GM23338 (cell line): ENCODE data around the gene RPS5. TPM values are rescaled to one million over a fixed set of nuclear protein-coding genes. Genes with fewer than 3 reads are reported as not detected.

ENCODE experiments used
- ATAC-seq: fragments of 200-7000 bp; cut with Tn5 transposase; 3 replicates; pipeline ENCODE4 v1.9.1; 2020
- DNase-seq: peaks from one replicate; pipeline ENCODE4 v3.0.0-alpha.2; 2015; ENCODE audit warnings: low spot score
- H2AFZ ChIP-seq: fragments of 200-600 bp; sonication (generic); 2 replicates; pipeline ENCODE4 v1.8.0; 2016; ENCODE audit warnings: antibody characterized with exemption, mild to moderate bottlenecking, moderate library complexity
- H3F3A ChIP-seq: fragments of 200-600 bp; sonication (generic); replicated peaks from 2 replicates; pipeline ENCODE4 v1.8.0; 2017; ENCODE audit warnings: antibody characterized with exemption, mixed run types, low read depth
- H3K27ac ChIP-seq: fragments of 200-600 bp; sonication (generic); 2 replicates; pipeline ENCODE4 v1.6.1; 2016; ENCODE audit warnings: low read depth
- H3K27me3 ChIP-seq: fragments of 200-600 bp; sonication (generic); 2 replicates; pipeline ENCODE4 v1.8.0; 2016; ENCODE audit warnings: mild to moderate bottlenecking, mixed run types, moderate library complexity; ENCODE audit not compliant: insufficient read depth
- H3K36me3 ChIP-seq: fragments of 200-600 bp; sonication (generic); 2 replicates; pipeline ENCODE4 v1.8.0; 2016; ENCODE audit warnings: mild to moderate bottlenecking; ENCODE audit not compliant: insufficient read depth
- H3K4me1 ChIP-seq: fragments of 200-600 bp; sonication (generic); 2 replicates; pipeline ENCODE4 v1.8.0; 2016; ENCODE audit warnings: mild to moderate bottlenecking, moderate library complexity; ENCODE audit not compliant: insufficient read depth
- H3K4me2 ChIP-seq: fragments of 200-600 bp; sonication (generic); 2 replicates; pipeline ENCODE4 v1.7.1; 2017; ENCODE audit warnings: mixed run types
- H3K4me3 ChIP-seq: fragments of 200-600 bp; sonication (generic); 2 replicates; pipeline ENCODE4 v1.6.1; 2016; ENCODE audit warnings: mixed run types
- H3K79me2 ChIP-seq: fragments of 200-600 bp; sonication (generic); replicated peaks from 2 replicates; pipeline ENCODE4 v1.8.0; 2017; ENCODE audit warnings: mild to moderate bottlenecking; ENCODE audit not compliant: insufficient read depth
- H3K9me2 ChIP-seq: fragments of 200-600 bp; sonication (generic); 2 replicates; pipeline ENCODE4 v1.8.0; 2017; ENCODE audit not compliant: insufficient read depth
- H4K20me1 ChIP-seq: fragments of 200-600 bp; sonication (generic); replicated peaks from 2 replicates; pipeline ENCODE4 v1.8.0; 2017; ENCODE audit warnings: mild to moderate bottlenecking; ENCODE audit not compliant: insufficient read depth
- H3K27ac Mint-ChIP-seq: 2 replicates; pipeline ENCODE4 v1.8.0; 2020; ENCODE audit warnings: inconsistent platforms, mild to moderate bottlenecking, moderate library complexity, mixed read lengths
- H3K27me3 Mint-ChIP-seq: 3 replicates; pipeline ENCODE4 v1.8.0; 2022; ENCODE audit warnings: low read depth, mild to moderate bottlenecking, moderate library complexity, mixed read lengths, inconsistent platforms; ENCODE audit not compliant: insufficient read depth, poor library complexity
- H3K36me3 Mint-ChIP-seq: 3 replicates; pipeline ENCODE4 v1.8.0; 2021; ENCODE audit warnings: low read depth, mild to moderate bottlenecking, inconsistent platforms, moderate library complexity, mixed read lengths
- H3K4me1 Mint-ChIP-seq: 3 replicates; pipeline ENCODE4 v1.8.0; 2020; ENCODE audit warnings: mild to moderate bottlenecking, inconsistent platforms, mixed read lengths
- H3K4me3 Mint-ChIP-seq: 3 replicates; pipeline ENCODE4 v1.8.0; 2021; ENCODE audit warnings: moderate library complexity, mild to moderate bottlenecking, inconsistent platforms, mixed read lengths
- H3K9me3 Mint-ChIP-seq: 3 replicates; pipeline ENCODE4 v1.8.0; 2020; ENCODE audit warnings: moderate library complexity, mild to moderate bottlenecking, inconsistent platforms, mixed read lengths
- CREB1 ChIP-seq: fragments of 250-450 bp; sonication (Bioruptor Pico); IDR thresholded peaks from 2 replicates; pipeline ENCODE4 v1.5.0; 2020; ENCODE audit warnings: low read depth, mild to moderate bottlenecking, moderate library complexity
- POLR2AphosphoS5 ChIP-seq: IDR thresholded peaks from 2 replicates; pipeline ENCODE4 v1.6.1; 2016; ENCODE audit warnings: antibody characterized with exemption, low read depth
- ZNF114 ChIP-seq: fragments of 250-450 bp; sonication (Bioruptor Pico); IDR thresholded peaks from 2 replicates; pipeline ENCODE4 v1.5.0; 2020; ENCODE audit warnings: mild to moderate bottlenecking, moderate library complexity
- polyA plus RNA-seq: library from polyadenylated mRNA; unstranded; fragments of >200 nt; fragmentation: Nextera tagmentation; extraction: Ambion mirVana; gene quantifications from 2 replicates; pipeline ENCODE4 v1.2.1, GENCODE V29; 2016
- total RNA-seq: library from RNA; depleted of rRNA; stranded (reverse); fragments of >200 nt; shearing (Covaris generic); gene quantifications from 2 replicates; pipeline ENCODE4 v1.2.3, GENCODE V29; 2014
- TF ChIP-seq, protein P1 (sequence below), 2 experiments: fragments of 200-600 bp in 1 of 2; sonication (generic) in 1 of 2; conservative IDR thresholded peaks; 2 replicates each; pipeline versions ENCODE4 v1.5.1 to v1.6.1; 2016 to 2017; ENCODE audit warnings: antibody characterized with exemption in 2 of 2, low read depth in 2 of 2, mild to moderate bottlenecking in 2 of 2, moderate library complexity in 1 of 2
- TF ChIP-seq, protein P2 (sequence below): IDR thresholded peaks from 2 replicates; pipeline ENCODE4 v1.6.1; 2016; ENCODE audit warnings: antibody characterized with exemption
- TF ChIP-seq, protein P3 (sequence below): fragments of 250-450 bp; sonication (Bioruptor Pico); IDR thresholded peaks from 2 replicates; pipeline ENCODE4 v1.5.0; 2020; ENCODE audit warnings: mild to moderate bottlenecking, moderate library complexity

RPS5 gene
- total and polyA plus RNA-seq, 2 experiments from 2014 or later = 734 to 2,111 TPM

DNA sequence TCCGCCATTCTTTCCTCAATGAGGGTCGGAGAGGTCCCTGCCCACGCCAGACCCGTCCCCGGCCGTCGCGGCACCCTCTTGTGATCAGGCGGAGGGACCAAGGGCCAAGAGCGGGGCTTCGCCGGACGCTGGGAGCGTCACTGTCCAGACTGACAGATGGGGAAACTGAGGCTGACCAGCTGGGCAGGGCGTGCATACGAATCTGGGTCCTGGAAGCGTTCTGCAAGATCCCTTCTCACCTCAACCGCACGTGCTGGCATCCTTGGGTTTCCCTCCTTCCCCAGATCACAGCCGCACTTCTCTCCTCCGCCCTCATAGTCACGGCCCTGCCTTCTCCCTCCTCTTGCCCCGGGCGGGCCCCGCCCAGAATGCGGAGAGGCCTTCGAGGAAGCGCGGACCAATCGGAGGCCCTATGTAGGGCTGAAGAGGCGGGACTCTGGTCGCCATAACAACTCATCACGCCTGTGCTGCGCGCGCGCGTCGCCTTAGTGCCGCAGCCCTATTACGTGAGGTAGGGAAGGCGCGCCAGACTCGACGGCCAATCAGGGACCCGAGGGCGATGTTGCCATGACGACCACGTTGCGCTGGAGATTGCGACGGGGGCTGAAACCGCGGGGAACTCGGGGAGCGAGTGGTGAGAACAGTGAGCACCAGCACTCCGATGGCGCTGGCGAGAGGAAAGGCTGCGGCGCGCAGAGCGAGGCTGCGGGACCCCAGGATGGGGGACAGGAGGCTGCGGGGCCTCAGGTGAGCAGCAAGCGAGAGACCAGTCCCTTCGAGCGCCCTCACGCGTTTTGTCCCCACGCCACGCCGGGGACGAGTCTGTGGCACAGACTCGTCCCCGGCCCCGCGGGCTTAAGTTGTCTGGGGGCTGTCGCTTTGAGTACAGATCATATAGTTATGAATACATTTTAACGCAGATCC is 14.1 kb downstream of the RPS5 start:
- ATAC-seq (peak; percentile 91), DNase-seq (peak; percentile 99)
- no peaks in the 10 kb centered on the region for H3K36me3 ChIP-seq
- TF ChIP-seq, protein P1, sequence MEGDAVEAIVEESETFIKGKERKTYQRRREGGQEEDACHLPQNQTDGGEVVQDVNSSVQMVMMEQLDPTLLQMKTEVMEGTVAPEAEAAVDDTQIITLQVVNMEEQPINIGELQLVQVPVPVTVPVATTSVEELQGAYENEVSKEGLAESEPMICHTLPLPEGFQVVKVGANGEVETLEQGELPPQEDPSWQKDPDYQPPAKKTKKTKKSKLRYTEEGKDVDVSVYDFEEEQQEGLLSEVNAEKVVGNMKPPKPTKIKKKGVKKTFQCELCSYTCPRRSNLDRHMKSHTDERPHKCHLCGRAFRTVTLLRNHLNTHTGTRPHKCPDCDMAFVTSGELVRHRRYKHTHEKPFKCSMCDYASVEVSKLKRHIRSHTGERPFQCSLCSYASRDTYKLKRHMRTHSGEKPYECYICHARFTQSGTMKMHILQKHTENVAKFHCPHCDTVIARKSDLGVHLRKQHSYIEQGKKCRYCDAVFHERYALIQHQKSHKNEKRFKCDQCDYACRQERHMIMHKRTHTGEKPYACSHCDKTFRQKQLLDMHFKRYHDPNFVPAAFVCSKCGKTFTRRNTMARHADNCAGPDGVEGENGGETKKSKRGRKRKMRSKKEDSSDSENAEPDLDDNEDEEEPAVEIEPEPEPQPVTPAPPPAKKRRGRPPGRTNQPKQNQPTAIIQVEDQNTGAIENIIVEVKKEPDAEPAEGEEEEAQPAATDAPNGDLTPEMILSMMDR (conservative IDR thresholded peaks at IDR 0.05; ENCODE audit: low read depth in 2 of 2) = no peak
- TF ChIP-seq POLR2AphosphoS5 (peak; percentile 89), ZNF114 (CRISPR knock-in tag) (no peak), CREB1 (CRISPR knock-in tag) (peak; percentile 94)
- TF ChIP-seq, protein P2, sequence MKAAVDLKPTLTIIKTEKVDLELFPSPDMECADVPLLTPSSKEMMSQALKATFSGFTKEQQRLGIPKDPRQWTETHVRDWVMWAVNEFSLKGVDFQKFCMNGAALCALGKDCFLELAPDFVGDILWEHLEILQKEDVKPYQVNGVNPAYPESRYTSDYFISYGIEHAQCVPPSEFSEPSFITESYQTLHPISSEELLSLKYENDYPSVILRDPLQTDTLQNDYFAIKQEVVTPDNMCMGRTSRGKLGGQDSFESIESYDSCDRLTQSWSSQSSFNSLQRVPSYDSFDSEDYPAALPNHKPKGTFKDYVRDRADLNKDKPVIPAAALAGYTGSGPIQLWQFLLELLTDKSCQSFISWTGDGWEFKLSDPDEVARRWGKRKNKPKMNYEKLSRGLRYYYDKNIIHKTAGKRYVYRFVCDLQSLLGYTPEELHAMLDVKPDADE = no peak
- TF ChIP-seq, protein P3, sequence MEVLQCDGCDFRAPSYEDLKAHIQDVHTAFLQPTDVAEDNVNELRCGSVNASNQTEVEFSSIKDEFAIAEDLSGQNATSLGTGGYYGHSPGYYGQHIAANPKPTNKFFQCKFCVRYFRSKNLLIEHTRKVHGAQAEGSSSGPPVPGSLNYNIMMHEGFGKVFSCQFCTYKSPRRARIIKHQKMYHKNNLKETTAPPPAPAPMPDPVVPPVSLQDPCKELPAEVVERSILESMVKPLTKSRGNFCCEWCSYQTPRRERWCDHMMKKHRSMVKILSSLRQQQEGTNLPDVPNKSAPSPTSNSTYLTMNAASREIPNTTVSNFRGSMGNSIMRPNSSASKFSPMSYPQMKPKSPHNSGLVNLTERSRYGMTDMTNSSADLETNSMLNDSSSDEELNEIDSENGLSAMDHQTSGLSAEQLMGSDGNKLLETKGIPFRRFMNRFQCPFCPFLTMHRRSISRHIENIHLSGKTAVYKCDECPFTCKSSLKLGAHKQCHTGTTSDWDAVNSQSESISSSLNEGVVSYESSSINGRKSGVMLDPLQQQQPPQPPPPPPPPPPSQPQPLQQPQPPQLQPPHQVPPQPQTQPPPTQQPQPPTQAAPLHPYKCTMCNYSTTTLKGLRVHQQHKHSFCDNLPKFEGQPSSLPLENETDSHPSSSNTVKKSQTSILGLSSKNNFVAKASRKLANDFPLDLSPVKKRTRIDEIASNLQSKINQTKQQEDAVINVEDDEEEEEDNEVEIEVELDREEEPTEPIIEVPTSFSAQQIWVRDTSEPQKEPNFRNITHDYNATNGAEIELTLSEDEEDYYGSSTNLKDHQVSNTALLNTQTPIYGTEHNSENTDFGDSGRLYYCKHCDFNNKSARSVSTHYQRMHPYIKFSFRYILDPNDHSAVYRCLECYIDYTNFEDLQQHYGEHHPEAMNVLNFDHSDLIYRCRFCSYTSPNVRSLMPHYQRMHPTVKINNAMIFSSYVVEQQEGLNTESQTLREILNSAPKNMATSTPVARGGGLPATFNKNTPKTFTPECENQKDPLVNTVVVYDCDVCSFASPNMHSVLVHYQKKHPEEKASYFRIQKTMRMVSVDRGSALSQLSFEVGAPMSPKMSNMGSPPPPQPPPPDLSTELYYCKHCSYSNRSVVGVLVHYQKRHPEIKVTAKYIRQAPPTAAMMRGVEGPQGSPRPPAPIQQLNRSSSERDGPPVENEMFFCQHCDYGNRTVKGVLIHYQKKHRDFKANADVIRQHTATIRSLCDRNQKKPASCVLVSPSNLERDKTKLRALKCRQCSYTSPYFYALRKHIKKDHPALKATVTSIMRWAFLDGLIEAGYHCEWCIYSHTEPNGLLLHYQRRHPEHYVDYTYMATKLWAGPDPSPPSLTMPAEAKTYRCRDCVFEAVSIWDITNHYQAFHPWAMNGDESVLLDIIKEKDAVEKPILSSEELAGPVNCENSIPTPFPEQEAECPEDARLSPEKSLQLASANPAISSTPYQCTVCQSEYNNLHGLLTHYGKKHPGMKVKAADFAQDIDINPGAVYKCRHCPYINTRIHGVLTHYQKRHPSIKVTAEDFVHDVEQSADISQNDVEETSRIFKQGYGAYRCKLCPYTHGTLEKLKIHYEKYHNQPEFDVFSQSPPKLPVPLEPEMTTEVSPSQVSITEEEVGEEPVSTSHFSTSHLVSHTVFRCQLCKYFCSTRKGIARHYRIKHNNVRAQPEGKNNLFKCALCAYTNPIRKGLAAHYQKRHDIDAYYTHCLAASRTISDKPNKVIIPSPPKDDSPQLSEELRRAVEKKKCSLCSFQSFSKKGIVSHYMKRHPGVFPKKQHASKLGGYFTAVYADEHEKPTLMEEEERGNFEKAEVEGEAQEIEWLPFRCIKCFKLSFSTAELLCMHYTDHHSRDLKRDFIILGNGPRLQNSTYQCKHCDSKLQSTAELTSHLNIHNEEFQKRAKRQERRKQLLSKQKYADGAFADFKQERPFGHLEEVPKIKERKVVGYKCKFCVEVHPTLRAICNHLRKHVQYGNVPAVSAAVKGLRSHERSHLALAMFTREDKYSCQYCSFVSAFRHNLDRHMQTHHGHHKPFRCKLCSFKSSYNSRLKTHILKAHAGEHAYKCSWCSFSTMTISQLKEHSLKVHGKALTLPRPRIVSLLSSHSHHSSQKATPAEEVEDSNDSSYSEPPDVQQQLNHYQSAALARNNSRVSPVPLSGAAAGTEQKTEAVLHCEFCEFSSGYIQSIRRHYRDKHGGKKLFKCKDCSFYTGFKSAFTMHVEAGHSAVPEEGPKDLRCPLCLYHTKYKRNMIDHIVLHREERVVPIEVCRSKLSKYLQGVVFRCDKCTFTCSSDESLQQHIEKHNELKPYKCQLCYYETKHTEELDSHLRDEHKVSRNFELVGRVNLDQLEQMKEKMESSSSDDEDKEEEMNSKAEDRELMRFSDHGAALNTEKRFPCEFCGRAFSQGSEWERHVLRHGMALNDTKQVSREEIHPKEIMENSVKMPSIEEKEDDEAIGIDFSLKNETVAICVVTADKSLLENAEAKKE (CRISPR knock-in tag) = no peak
- peak overlapping the region; percentile 90 for H2AFZ ChIP-seq
- H3K79me2 ChIP-seq = no peaks in the 10 kb centered on the region
- peaks cover 5% of the 10 kb centered on the region; the same call in 1 of the 2 replicates for H3K4me1 ChIP-seq
- Mint-ChIP-seq H3K36me3 (peaks cover 4% of the 10 kb centered on the region), H3K4me1 (peaks cover 9% of the 10 kb centered on the region; the same call in 2 of the 3 replicates), H3K27me3 (peaks cover 28% of the 10 kb centered on the region), H3K27ac (0 out of 2 replicates have a peak overlapping the region, but pooled peaks have one; percentile 43), H3K4me3 (peak overlapping the region; percentile 91), H3K9me3 (peaks cover 3% of the 10 kb centered on the region; the same call in 2 of the 3 replicates)
- H3K9me2 ChIP-seq = no peaks in the 10 kb centered on the region
- H3F3A ChIP-seq = peaks cover 8% of the 10 kb centered on the region
- H3K27me3 ChIP-seq = peaks cover 21% of the 10 kb centered on the region
- H4K20me1 ChIP-seq = no peaks in the 10 kb centered on the region
- H3K27ac ChIP-seq = no peak overlapping the region
- H3K4me3 ChIP-seq = peak overlapping the region; percentile 83
- H3K4me2 ChIP-seq = peak overlapping the region; percentile 92
